Measurements from ENCODE around the gene PEA15. TPM values are rescaled to one million over a fixed set of nuclear protein-coding genes. Genes with fewer than 3 reads are reported as not detected.

Gene PEA15
- total and polyA plus RNA-seq, 2 of the 8 experiments (the other 6 are each of a cell fraction or from before 2014, with no cell fraction given): 71.3 to 75.1 TPM

DNA sequence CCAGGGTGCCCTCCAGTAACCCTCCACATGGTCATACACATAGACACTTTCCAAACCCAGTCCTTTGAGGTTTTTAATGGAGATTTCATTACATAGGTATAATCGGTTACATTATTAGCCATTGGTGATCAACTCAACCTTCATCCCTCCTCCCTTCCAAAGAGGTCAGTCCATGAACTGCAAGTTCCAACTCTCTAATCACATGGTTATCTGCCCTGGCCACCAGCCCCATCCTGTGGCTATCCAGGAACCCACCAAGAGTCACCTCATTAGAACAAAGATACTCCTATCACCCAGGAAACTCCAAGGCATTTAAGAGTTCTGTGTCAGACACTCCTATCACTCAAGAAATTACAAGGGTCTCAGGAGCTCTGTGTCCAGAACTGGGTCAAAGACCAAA lies 41.6 kb upstream of the PEA15 start:
- Histone ChIP-seq H3K79me1 (ENCODE audit: low read depth, low read length) (no peaks in the 10 kb centered on the region), H2BK20ac (ENCODE audit: low read length) (peak overlapping the region; percentile 38; the same call in 1 of the 2 replicates), H3K23me2 (ENCODE audit: low read depth, low read length) (no peaks in the 10 kb centered on the region), H3K9me3 (ENCODE audit: insufficient read depth in 2 of 2, low read depth in 1 of 2, low read length in 1 of 2) (no peaks in the 10 kb centered on the region), H3K27me3 (replicated peaks in 1 of 4; ENCODE audit: control insufficient read depth in 3 of 4, extremely low read depth in 1 of 4, insufficient read depth in 3 of 4, low read length in 3 of 4) (no peaks in the 10 kb centered on the region; a peak in 2 of 7 replicates), H3K9ac (replicated peaks in 1 of 4; ENCODE audit: extremely low read depth in 1 of 4, low read depth in 3 of 4, low read length in 3 of 4) (no peak overlapping the region), H3K4me1 (replicated peaks in 1 of 4; ENCODE audit: control insufficient read depth in 3 of 4, insufficient read depth in 4 of 4, low read length in 3 of 4) (peaks cover 0 to 7% (median 4%) of the 10 kb centered on the region in 4 experiments; a peak in 5 of 7 replicates), H3K18ac (ENCODE audit: extremely low read depth, low read length) (no peak overlapping the region), H3K4me2 (ENCODE audit: insufficient read depth in 1 of 2, low read depth in 2 of 2, low read length in 2 of 2) (no peak overlapping the region), H2BK120ac (replicated peaks; ENCODE audit: low read depth, low read length) (no peak overlapping the region), H3K79me2 (ENCODE audit: control insufficient read depth in 1 of 2, insufficient read depth in 2 of 2, low read length in 2 of 2) (no peaks in the 10 kb centered on the region), H2BK12ac (ENCODE audit: low read depth, low read length) (0 out of 2 replicates have a peak overlapping the region, but pooled peaks have one; percentile 29), H4K5ac (ENCODE audit: insufficient read length, low read depth, low read length) (no peak overlapping the region), H4K20me1 (replicated peaks in 1 of 2; ENCODE audit: control insufficient read depth in 1 of 2, insufficient read depth in 2 of 2, low read length in 2 of 2) (no peaks in the 10 kb centered on the region), H3K4ac (replicated peaks; ENCODE audit: insufficient read length, low read depth, low read length) (no peak overlapping the region), H2AK5ac (ENCODE audit: low read depth, low read length) (peak overlapping the region; percentile 77; the same call in 1 of the 2 replicates), H3K56ac (replicated peaks; ENCODE audit: insufficient read length, low read depth, low read length) (no peak overlapping the region), H3K27ac (ENCODE audit: low read depth, low read length) (no peak overlapping the region), H3K23ac (ENCODE audit: insufficient read length) (no peak overlapping the region), H3K14ac (ENCODE audit: insufficient read length) (no peak overlapping the region), H2BK15ac (ENCODE audit: low read length) (peak overlapping the region; percentile 46), H4K91ac (replicated peaks; ENCODE audit: insufficient read length, low read length) (no peak overlapping the region), H2BK5ac (ENCODE audit: low read depth, low read length) (no peak overlapping the region), H4K8ac (ENCODE audit: extremely low read depth, insufficient read depth, low read length) (no peak overlapping the region), H2AFZ (ENCODE audit: low read length) (no peak overlapping the region), H3K36me3 (ENCODE audit: control insufficient read depth in 2 of 4, insufficient read depth in 4 of 4, low read length in 3 of 4) (no peaks in the 10 kb centered on the region), H3K4me3 (ENCODE audit: extremely low read depth in 1 of 4, insufficient read depth in 2 of 4, low read depth in 3 of 4, low read length in 4 of 4) (no peak overlapping the region)
- no peak for DNase-seq (ENCODE audit: low read depth in 1 of 2, low spot score in 2 of 2)
- CTCF ChIA-PET (ENCODE audit: partially characterized antibody): interaction anchor here (0.7 to 18.4 kb wide), 10 partner anchors 13 to 128 kb away, joined by 3 to 257 read pairs (median 28); partner anchors contain the start of genes ATP1A4, CASQ1 and PEA15
- no peak for FAIRE-seq
- TF ChIP-seq RAD21 (IDR thresholded peaks at IDR 0.05 in 1 of 2, conservative IDR thresholded peaks at IDR 0.05 in 1 of 2; ENCODE audit: low read depth in 2 of 2, low read length in 2 of 2): peak; percentile 29 to 48; a peak in 3 of 4 replicates
- TF ChIP-seq RNF2 (IDR thresholded peaks at IDR 0.05; ENCODE audit: borderline replicate concordance, low read depth, low read length, missing control alignments, poor library complexity, severe bottlenecking): no peak
- TF ChIP-seq, protein P1, sequence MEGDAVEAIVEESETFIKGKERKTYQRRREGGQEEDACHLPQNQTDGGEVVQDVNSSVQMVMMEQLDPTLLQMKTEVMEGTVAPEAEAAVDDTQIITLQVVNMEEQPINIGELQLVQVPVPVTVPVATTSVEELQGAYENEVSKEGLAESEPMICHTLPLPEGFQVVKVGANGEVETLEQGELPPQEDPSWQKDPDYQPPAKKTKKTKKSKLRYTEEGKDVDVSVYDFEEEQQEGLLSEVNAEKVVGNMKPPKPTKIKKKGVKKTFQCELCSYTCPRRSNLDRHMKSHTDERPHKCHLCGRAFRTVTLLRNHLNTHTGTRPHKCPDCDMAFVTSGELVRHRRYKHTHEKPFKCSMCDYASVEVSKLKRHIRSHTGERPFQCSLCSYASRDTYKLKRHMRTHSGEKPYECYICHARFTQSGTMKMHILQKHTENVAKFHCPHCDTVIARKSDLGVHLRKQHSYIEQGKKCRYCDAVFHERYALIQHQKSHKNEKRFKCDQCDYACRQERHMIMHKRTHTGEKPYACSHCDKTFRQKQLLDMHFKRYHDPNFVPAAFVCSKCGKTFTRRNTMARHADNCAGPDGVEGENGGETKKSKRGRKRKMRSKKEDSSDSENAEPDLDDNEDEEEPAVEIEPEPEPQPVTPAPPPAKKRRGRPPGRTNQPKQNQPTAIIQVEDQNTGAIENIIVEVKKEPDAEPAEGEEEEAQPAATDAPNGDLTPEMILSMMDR (IDR thresholded peaks at IDR 0.05; ENCODE audit: control extremely low read depth in 1 of 3, insufficient read depth in 1 of 3, low read depth in 1 of 3, low read length in 3 of 3): peak in 2 of 3 experiments; percentile 34 to 36; a peak in 2 of 4 replicates
- 84% methylated on average over 1 of the region's 1 CpG; no CpG with 5 or more reads in 1 of the 2 experiments for WGBS, 2 experiments (ENCODE audit: extremely low coverage in 1 of 2, insufficient coverage in 1 of 2, insufficient read length in 1 of 2, insufficient replicate concordance in 2 of 2, low coverage in 1 of 2, low lambda C conversion rate in 2 of 2, missing lambda C conversion rate in 1 of 2)
- POLR2A ChIA-PET (ENCODE audit: partially characterized antibody): interaction anchor here (1.4 kb wide), 1 partner anchor 79 kb away, joined by 3 read pairs; no protein-coding TSS in a partner anchor
